AG04449 (cell line): ENCODE results near the gene GGTLC2.

Source experiments
- CTCF ChIA-PET: fragments of 350-600 bp; formaldehyde crosslinking; extraction: SDS; loops from one replicate; lab custom pipeline; 2021; ENCODE audit warnings: antibody characterized with exemption; lab: Yijun Ruan, JAX
- POLR2A ChIA-PET: fragments of 400-600, 350-600 bp; formaldehyde crosslinking; extraction: SDS; loops from one replicate; lab custom pipeline; 2020; ENCODE audit warnings: antibody characterized with exemption, inconsistent platforms; lab: Yijun Ruan, JAX
- DNase-seq: peaks from one replicate; pipeline ENCODE4 v3.0.0-alpha.2; 2010; ENCODE audit warnings: low read depth, low spot score
- H3K4me3 ChIP-seq: 2 replicates; pipeline ENCODE4 v1.5.1; 2011; ENCODE audit warnings: low read depth, mild to moderate bottlenecking, control low read depth, low read length
- CTCF ChIP-seq: IDR thresholded peaks from one replicate; pipeline ENCODE4 v1.5.1; 2011; ENCODE audit warnings: mild to moderate bottlenecking, moderate library complexity, low read length, control low read depth, inconsistent platforms; ENCODE audit not compliant: insufficient read depth; ENCODE audit errors: missing control alignments

GGTLC2 gene

GRCh38 chr22:22678970-22679369 is 34.6 kb downstream of the GGTLC2 start:
- no peak for DNase-seq
- no peak for TF ChIP-seq CTCF
- CTCF ChIA-PET: interaction anchor here (0.8 kb wide), 1 partner anchor 9 kb away, joined by 3 read pairs; no protein-coding TSS in a partner anchor
- POLR2A ChIA-PET: no interaction called here
- no peak overlapping the region for H3K4me3 ChIP-seq

GRCh38 chr22:22680396-22680795 is 36.0 kb downstream of the GGTLC2 start:
- no peak for DNase-seq
- ChIA-PET POLR2A (no interaction called here), CTCF (interaction anchor here (1.5 to 1.8 kb wide), 2 partner anchors 14 to 262 kb away, joined by 3 to 5 read pairs; no protein-coding TSS in a partner anchor)
- H3K4me3 ChIP-seq: no peak overlapping the region
- no peak for TF ChIP-seq CTCF

- ChIA-PET CTCF (interaction anchor here (0.9 to 1.8 kb wide), 3 partner anchors 14 to 262 kb away, joined by 3 to 5 read pairs (median 3); no protein-coding TSS in a partner anchor), POLR2A (interaction anchor here (0.6 kb wide), 1 partner anchor 180 kb away, joined by 3 read pairs; no protein-coding TSS in a partner anchor)
- no peak for TF ChIP-seq CTCF
Observed at GRCh38 chr22:22681221-22681739, 36.9 kb downstream of the GGTLC2 start.

GRCh38 chr22:22682196-22682595 is 37.8 kb downstream of the GGTLC2 start:
- ChIA-PET POLR2A (no interaction called here), CTCF (no interaction called here)
- no peak overlapping the region for H3K4me3 ChIP-seq
- DNase-seq: no peak
- TF ChIP-seq CTCF: no peak

More at GRCh38 chr22:22681221-22681739, 36.9 kb downstream of the GGTLC2 start:
- H3K4me3 ChIP-seq: no peak overlapping the region
- DNase-seq: no peak

GRCh38 chr22:22682807-22683667 is 38.6 kb downstream of the GGTLC2 start:
- no peak overlapping the region for H3K4me3 ChIP-seq
- POLR2A ChIA-PET: no interaction called here
- TF ChIP-seq CTCF: no peak
- DNase-seq: no peak
- CTCF ChIA-PET: no interaction called here
